IPS DF 6.9 (cell line): ENCODE results near the gene SOX2.
A peak's percentile ranks its signal among the peaks of the same experiment; 100 is the strongest.

Experiments
- DNase-seq: peaks from one replicate; pipeline ENCODE4 v3.0.0-alpha.2; 2013; ENCODE audit warnings: low read depth, low spot score
- H3K27ac ChIP-seq: one replicate; pipeline ENCODE4 v1.5.1; 2013; ENCODE audit warnings: low read length, control low read depth
- H3K27me3 ChIP-seq: 2 replicates; pipeline ENCODE4 v1.6.1; 2013; ENCODE audit warnings: mild to moderate bottlenecking, low read length; ENCODE audit not compliant: control insufficient read depth, insufficient read depth
- H3K36me3 ChIP-seq: 2 replicates; pipeline ENCODE4 v1.6.1; 2013; ENCODE audit warnings: low read length; ENCODE audit not compliant: control insufficient read depth, insufficient read depth
- H3K4me1 ChIP-seq: 2 replicates; pipeline ENCODE4 v1.6.1; 2013; ENCODE audit warnings: low read length; ENCODE audit not compliant: control insufficient read depth, insufficient read depth
- H3K4me3 ChIP-seq: 2 replicates; pipeline ENCODE4 v1.5.1; 2013; ENCODE audit warnings: mild to moderate bottlenecking, low read length
- H3K9me3 ChIP-seq: 2 replicates; pipeline ENCODE4 v1.6.1; 2013; ENCODE audit warnings: low read length, inconsistent platforms; ENCODE audit not compliant: control insufficient read depth, insufficient read depth
- WGBS: extraction: QIAGEN DNeasy Blood & Tissue Kit; methylation state at CpG from one replicate; pipeline ENCODE4 v1.1.7; 2013; ENCODE audit warnings: mixed read lengths, missing lambda C conversion rate; ENCODE audit not compliant: insufficient read length, insufficient coverage; 5-methylcytosine and 5-hydroxymethylcytosine counted together

The SOX2 gene

DNA sequence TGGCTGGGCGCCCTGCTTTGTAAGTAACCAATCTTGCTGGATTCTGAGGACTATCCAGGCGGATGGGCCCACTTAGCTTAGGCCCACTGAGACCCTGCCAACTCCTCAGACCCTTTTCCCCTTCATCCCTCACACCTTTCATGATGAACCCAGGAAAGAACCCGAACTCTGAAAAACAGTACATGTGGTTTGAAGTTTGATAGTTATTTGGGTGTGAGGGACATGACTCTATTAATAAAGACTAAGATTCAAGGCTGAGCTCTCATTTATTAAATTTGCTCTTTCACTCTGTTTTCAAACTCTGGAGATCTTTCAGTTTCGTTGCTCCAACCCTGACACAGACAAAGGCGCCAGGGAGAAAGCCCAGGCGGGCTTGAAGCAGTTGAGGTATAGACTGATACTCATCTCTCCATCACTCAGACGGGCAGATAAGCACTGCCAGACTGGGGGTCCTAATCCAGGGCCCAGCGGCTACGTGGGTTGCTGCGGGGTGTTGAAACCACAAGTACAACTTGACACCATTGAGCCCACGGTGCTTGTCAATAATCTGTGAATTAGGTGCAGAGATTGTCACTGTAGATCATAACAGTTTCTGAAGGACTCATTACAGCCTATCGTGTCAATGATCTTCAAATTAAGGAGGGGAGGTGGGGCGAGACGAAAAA lies 7.2 kb upstream of the SOX2 start:
- Histone ChIP-seq H3K9me3 (no peaks in the 10 kb centered on the region), H3K27me3 (no peaks in the 10 kb centered on the region; the same call in 1 of the 2 replicates), H3K36me3 (no peaks in the 10 kb centered on the region), H3K4me3 (no peak overlapping the region), H3K27ac (no peak overlapping the region), H3K4me1 (peaks cover 7% of the 10 kb centered on the region; the same call in 1 of the 2 replicates)
- no peak for DNase-seq
- WGBS = no CpG with 5 or more reads among the region's 14 CpGs

DNA sequence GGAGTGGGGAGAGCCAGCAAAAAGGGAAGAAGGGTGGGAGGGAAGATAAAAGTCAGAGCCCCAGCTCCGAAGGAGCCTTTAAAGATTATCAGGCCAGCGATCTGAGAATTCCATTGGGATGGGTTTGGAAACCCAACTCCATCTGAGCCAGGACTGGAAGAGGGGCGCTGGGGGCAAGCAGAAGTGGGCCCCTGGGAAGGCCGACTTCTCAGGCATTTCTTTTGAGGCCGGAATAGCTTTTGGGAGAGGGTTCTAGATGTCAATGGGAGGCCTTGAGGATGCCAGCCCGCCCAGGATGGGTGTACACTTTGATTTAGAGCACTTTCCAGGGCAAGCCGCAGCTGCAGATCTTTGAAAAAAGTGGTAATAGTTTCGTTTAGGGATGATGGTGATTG lies 6.6 kb upstream of the SOX2 start:
- DNase-seq = no peak
- Histone ChIP-seq H3K27me3 (no peaks in the 10 kb centered on the region; the same call in 1 of the 2 replicates), H3K4me1 (peaks cover 5% of the 10 kb centered on the region; the same call in 1 of the 2 replicates), H3K27ac (no peak overlapping the region), H3K9me3 (no peaks in the 10 kb centered on the region), H3K4me3 (no peak overlapping the region), H3K36me3 (no peaks in the 10 kb centered on the region)
- WGBS = no CpG with 5 or more reads among the region's 8 CpGs

DNA sequence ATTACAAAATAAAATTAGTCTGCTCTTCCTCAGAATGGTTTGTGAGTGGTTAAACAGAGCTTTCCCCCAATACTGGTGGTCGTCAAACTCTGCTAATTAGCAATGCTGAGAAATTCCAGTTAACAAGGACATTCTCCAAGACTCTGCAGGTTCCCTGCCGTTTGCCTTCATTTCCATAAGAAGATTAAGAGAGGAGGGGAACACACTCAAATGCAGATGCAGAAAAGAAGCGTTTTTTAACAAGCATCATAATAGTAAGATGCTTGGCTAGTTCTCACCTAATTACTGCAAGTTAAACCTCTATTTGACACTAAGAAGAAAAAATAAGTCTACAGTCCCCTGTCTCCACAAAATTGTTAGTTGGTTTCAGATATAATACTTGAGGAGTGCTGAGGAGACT lies 3.7 kb upstream of the SOX2 start:
- DNase-seq = no peak
- no peaks in the 10 kb centered on the region; the same call in 1 of the 2 replicates for H3K27me3 ChIP-seq
- no CpG with 5 or more reads among the region's 3 CpGs for WGBS
- no peak overlapping the region for H3K27ac ChIP-seq
- H3K4me1 ChIP-seq = peaks cover 5% of the 10 kb centered on the region; the same call in 1 of the 2 replicates
- H3K9me3 ChIP-seq = no peaks in the 10 kb centered on the region
- H3K36me3 ChIP-seq = no peaks in the 10 kb centered on the region
- H3K4me3 ChIP-seq = no peak overlapping the region

DNA sequence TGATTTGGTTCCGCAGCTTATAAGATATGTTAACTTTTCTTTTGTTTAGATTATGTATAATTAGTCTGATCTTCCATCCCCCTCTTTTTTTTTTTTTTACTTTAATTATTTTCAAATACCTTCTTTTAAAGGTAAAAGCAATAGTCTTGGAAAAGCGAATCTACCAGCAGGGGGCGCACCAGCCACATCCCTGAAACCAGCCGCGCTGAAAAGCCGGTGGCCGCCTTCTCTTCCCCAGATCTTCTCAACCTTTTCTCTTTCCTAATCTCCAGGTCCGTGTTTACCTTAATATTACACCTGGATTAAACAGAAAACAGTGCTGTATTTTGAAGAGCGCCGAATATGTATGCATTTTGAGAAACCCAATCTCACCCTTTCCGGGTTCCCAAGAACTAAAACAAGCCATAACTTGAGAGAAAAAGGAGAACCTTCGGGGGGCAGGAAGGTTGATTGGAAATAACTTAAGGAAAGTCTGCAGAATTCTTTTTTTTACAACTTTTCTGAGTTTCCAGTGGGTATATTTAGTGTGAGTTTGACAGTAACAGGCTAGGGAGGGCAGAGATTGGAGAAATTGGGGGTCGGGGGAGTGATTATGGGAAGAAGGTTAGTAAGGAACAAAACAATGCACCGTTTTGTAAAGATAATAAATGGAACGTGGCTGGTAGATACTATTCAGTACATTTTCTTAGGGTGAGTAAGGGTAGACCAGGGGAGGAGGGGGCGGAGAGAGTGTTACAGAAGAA lies 2.0 kb upstream of the SOX2 start:
- DNase-seq = no peak
- Histone ChIP-seq H3K36me3 (no peaks in the 10 kb centered on the region; the same call in 1 of the 2 replicates), H3K27ac (no peak overlapping the region), H3K27me3 (no peaks in the 10 kb centered on the region), H3K9me3 (no peaks in the 10 kb centered on the region), H3K4me3 (peak overlapping the region; percentile 2; the same call in 1 of the 2 replicates), H3K4me1 (peaks cover 4% of the 10 kb centered on the region; the same call in 1 of the 2 replicates)
- WGBS = no CpG with 5 or more reads among the region's 16 CpGs

DNA sequence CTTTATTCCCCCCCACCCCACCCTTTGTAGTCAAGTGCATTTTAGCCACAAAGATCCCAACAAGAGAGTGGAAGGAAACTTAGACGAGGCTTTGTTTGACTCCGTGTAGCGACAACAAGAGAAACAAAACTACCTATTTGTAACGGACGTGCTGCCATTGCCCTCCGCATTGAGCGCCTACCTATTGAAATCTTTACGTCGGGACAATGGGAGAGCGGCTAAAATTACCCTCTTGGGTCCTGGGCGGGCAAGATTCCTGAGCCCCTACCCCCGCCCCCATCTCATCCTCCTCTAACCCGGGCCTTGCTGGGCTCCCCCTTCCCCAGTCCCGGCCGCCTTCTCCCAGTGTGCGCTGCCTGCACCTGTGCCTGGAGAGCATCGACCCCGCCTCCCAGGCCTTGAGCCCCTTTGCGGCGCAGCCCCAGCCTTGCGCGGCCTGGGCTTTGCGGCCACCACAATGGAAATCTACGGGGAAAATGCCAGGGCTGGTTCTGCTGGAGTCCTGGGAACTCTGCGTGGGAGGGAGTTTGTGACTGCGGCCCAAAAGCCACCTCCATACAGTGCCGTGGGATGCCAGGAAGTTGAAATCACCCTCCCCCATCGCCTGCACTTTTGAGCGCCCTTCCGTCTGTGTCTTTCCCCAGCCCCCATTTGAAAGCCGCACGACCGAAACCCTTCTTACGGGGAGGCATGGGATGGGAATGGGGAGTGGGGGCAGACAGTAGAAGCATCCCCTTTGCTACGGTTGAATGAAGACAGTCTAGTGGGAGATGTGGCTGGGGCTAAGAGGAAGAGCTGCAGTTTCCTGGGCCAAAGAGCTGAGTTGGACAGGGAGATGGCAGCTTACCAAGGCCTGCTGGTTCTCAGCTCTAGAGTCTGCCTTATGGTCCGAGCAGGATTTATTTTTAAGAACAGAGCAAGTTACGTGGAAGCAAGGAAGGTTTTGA lies 1.1 kb upstream of the SOX2 start:
- Histone ChIP-seq H3K4me3 (peak overlapping the region; percentile 47; the same call in 1 of the 2 replicates), H3K27me3 (no peaks in the 10 kb centered on the region), H3K36me3 (peaks cover 1% of the 10 kb centered on the region; the same call in 1 of the 2 replicates), H3K27ac (peak overlapping the region; percentile 9), H3K9me3 (no peaks in the 10 kb centered on the region), H3K4me1 (peaks cover under 1% of the 10 kb centered on the region; the same call in 1 of the 2 replicates)
- no peak for DNase-seq
- WGBS = no CpG with 5 or more reads among the region's 37 CpGs

DNA sequence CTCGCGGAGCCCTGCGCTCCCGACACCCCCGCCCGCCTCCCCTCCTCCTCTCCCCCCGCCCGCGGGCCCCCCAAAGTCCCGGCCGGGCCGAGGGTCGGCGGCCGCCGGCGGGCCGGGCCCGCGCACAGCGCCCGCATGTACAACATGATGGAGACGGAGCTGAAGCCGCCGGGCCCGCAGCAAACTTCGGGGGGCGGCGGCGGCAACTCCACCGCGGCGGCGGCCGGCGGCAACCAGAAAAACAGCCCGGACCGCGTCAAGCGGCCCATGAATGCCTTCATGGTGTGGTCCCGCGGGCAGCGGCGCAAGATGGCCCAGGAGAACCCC lies 464 bp downstream of the SOX2 start:
- H3K36me3 ChIP-seq = peaks cover 3% of the 10 kb centered on the region; the same call in 1 of the 2 replicates
- H3K4me3 ChIP-seq = peak overlapping the region; percentile 69
- H3K27me3 ChIP-seq = no peaks in the 10 kb centered on the region
- DNase-seq = no peak
- no peaks in the 10 kb centered on the region for H3K9me3 ChIP-seq
- no CpG with 5 or more reads among the region's 44 CpGs for WGBS
- H3K4me1 ChIP-seq = no peaks in the 10 kb centered on the region
- no peak overlapping the region for H3K27ac ChIP-seq

DNA sequence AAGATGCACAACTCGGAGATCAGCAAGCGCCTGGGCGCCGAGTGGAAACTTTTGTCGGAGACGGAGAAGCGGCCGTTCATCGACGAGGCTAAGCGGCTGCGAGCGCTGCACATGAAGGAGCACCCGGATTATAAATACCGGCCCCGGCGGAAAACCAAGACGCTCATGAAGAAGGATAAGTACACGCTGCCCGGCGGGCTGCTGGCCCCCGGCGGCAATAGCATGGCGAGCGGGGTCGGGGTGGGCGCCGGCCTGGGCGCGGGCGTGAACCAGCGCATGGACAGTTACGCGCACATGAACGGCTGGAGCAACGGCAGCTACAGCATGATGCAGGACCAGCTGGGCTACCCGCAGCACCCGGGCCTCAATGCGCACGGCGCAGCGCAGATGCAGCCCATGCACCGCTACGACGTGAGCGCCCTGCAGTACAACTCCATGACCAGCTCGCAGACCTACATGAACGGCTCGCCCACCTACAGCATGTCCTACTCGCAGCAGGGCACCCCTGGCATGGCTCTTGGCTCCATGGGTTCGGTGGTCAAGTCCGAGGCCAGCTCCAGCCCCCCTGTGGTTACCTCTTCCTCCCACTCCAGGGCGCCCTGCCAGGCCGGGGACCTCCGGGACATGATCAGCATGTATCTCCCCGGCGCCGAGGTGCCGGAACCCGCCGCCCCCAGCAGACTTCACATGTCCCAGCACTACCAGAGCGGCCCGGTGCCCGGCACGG lies 991 bp downstream of the SOX2 start:
- H3K4me1 ChIP-seq = no peaks in the 10 kb centered on the region; the same call in 1 of the 2 replicates
- H3K27ac ChIP-seq = no peak overlapping the region
- no peaks in the 10 kb centered on the region for H3K27me3 ChIP-seq
- DNase-seq = no peak
- peaks cover 3% of the 10 kb centered on the region; the same call in 1 of the 2 replicates for H3K36me3 ChIP-seq
- peak overlapping the region; percentile 69 for H3K4me3 ChIP-seq
- no peaks in the 10 kb centered on the region for H3K9me3 ChIP-seq
- no CpG with 5 or more reads among the region's 65 CpGs for WGBS

DNA sequence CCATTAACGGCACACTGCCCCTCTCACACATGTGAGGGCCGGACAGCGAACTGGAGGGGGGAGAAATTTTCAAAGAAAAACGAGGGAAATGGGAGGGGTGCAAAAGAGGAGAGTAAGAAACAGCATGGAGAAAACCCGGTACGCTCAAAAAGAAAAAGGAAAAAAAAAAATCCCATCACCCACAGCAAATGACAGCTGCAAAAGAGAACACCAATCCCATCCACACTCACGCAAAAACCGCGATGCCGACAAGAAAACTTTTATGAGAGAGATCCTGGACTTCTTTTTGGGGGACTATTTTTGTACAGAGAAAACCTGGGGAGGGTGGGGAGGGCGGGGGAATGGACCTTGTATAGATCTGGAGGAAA lies 1.5 kb downstream of the SOX2 start:
- no peaks in the 10 kb centered on the region for H3K27me3 ChIP-seq
- H3K4me1 ChIP-seq = no peaks in the 10 kb centered on the region; the same call in 1 of the 2 replicates
- no peaks in the 10 kb centered on the region for H3K9me3 ChIP-seq
- no peak for DNase-seq
- peak overlapping the region; percentile 69 for H3K4me3 ChIP-seq
- no CpG with 5 or more reads among the region's 11 CpGs for WGBS
- H3K27ac ChIP-seq = no peak overlapping the region
- peaks cover 3% of the 10 kb centered on the region; the same call in 1 of the 2 replicates for H3K36me3 ChIP-seq

DNA sequence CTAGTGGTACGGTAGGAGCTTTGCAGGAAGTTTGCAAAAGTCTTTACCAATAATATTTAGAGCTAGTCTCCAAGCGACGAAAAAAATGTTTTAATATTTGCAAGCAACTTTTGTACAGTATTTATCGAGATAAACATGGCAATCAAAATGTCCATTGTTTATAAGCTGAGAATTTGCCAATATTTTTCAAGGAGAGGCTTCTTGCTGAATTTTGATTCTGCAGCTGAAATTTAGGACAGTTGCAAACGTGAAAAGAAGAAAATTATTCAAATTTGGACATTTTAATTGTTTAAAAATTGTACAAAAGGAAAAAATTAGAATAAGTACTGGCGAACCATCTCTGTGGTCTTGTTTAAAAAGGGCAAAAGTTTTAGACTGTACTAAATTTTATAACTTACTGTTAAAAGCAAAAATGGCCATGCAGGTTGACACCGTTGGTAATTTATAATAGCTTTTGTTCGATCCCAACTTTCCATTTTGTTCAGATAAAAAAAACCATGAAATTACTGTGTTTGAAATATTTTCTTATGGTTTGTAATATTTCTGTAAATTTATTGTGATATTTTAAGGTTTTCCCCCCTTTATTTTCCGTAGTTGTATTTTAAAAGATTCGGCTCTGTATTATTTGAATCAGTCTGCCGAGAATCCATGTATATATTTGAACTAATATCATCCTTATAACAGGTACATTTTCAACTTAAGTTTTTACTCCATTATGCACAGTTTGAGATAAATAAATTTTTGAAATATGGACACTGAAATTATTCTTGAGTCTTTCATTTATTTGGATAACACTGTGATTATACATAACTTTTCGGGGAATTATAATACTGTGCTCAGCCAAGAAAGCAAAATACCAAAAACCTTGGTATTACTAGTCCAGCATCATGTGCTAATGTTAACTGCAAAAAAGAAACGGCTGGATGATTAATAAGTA lies 2.2 kb downstream of the SOX2 start:
- no CpG with 5 or more reads among the region's 13 CpGs for whole genome bisulfite sequencing
- Histone ChIP-seq H3K27ac (no peak overlapping the region), H3K4me3 (peak overlapping the region; percentile 69; the same call in 1 of the 2 replicates), H3K36me3 (peaks cover 3% of the 10 kb centered on the region; the same call in 1 of the 2 replicates), H3K9me3 (no peaks in the 10 kb centered on the region), H3K4me1 (no peaks in the 10 kb centered on the region; the same call in 1 of the 2 replicates), H3K27me3 (no peaks in the 10 kb centered on the region)
- DNase-seq = no peak
